ENCODE measurements around the gene RUFY2.
A peak's percentile ranks its signal among the peaks of the same experiment; 100 is the strongest.

Gene RUFY2

DNA sequence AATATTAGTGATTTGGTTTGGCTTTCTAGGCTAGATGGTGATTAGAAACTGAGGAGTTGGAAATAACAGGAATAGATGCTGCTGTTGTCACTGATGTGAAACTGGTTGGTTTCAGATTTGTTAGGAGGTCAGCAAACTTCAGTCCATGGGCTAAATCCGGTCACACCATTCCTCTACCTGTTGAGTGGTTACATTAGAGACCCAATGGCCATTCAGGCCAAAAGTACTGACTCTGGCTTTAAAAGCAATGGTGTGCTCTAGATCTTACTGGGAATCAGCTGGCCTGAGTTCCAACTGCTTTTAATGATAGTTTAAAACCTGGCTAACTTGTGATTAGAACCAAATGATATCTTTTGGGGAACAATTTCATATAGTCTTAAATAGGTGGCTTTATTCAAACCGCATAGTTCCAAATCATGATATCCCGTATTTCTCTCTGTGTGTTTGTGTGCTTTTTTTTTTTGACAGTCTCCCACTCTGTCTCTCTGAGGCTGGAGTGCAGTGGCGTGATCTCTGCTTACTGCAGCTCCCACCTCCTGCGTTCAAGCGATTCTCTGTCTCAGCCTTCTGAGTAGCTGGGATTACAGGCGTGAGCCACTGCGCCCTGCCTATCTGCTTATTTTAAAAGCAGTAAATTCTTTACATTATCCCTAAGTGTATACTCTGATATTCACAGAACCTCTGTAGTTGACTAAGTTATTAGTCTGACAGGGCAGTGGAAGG, 66.6 kb downstream of the RUFY2 start:
- POLR2A ChIA-PET = no interaction called here
- TF ChIP-seq, protein P1, sequence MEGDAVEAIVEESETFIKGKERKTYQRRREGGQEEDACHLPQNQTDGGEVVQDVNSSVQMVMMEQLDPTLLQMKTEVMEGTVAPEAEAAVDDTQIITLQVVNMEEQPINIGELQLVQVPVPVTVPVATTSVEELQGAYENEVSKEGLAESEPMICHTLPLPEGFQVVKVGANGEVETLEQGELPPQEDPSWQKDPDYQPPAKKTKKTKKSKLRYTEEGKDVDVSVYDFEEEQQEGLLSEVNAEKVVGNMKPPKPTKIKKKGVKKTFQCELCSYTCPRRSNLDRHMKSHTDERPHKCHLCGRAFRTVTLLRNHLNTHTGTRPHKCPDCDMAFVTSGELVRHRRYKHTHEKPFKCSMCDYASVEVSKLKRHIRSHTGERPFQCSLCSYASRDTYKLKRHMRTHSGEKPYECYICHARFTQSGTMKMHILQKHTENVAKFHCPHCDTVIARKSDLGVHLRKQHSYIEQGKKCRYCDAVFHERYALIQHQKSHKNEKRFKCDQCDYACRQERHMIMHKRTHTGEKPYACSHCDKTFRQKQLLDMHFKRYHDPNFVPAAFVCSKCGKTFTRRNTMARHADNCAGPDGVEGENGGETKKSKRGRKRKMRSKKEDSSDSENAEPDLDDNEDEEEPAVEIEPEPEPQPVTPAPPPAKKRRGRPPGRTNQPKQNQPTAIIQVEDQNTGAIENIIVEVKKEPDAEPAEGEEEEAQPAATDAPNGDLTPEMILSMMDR (IDR thresholded peaks at IDR 0.05; ENCODE audit: insufficient read depth, low read length, missing control alignments) = no peak
- CTCF ChIA-PET = interaction anchor here (1.3 to 2.2 kb wide), 2 partner anchors 8 to 126 kb away, joined by 4 to 18 read pairs; no protein-coding TSS in a partner anchor
- DNase-seq (ENCODE audit: low read depth, low spot score) = no peak
- no peak overlapping the region for H3K4me3 ChIP-seq (ENCODE audit: low read depth, low read length)

DNA sequence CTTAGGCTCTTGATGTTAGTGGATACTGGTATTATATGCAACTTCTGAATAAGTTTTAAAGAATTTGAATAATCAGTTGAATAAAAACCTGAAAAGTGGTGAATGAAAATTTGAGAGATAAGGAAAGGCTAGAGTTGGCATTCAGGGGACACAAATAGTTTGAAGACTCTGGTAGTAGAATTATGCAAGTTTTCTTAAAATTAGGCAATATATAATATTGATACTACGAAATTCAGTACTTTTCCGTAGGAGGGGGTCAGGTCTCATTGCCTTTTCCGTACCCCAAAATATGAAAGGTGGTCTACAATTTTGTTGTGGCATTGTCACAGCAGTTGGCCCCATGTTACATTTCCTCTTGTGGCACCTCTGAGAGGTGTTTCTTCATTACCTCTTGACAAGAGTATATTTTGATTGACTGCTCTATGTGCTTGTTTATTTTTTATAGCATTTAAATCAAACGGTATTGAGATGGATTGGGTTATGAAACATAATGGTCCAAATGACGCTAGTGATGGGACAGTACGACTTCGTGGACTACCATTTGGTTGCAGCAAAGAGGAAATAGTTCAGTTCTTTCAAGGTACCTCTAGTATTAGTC, 70.2 kb downstream of the RUFY2 start:
- no peak for DNase-seq (ENCODE audit: low read depth, low spot score)
- ChIA-PET CTCF (no interaction called here), POLR2A (no interaction called here)
- TF ChIP-seq, protein P1 (IDR thresholded peaks at IDR 0.05; ENCODE audit: insufficient read depth, low read length, missing control alignments) = no peak
- no peak overlapping the region for H3K4me3 ChIP-seq (ENCODE audit: low read depth, low read length)

DNA sequence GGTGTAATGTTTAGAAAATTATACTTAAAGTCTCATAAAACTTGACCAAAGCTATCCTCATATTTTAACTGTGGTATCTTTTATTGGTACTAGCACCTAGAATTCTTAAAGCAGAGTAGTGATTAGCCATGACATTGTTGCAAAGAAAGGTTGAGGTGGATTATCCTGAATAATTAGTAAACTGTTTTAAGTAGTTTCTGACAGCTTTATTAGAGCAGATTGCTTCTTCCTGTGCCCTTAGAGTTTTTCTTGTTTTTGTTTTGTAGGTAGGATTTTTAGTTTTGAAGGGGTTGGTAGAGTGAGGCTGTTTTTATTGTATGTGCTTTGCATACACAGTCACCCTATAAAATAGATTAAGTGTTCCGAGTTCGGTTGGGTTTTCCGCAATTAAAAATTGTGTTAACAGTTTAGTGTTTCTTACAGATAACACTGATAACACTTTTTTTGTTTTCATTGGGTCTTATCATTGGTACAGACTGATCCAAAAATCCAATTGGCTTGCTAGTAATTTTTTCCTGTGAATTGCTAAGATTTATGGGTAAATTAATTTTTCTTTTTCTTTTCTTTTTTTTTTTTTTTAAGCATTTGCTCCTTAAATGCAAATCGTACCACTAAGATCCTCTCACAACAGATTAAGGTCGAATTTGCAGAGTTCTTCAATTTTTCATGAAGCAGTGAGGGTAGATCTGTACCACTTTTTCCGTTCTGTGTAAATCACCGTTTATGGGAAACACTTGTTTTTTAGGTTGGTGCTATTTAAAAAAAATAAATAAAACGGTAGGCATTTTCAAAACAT, 72.2 kb downstream of the RUFY2 start:
- TF ChIP-seq, protein P1 (IDR thresholded peaks at IDR 0.05; ENCODE audit: insufficient read depth, low read length, missing control alignments) = no peak
- POLR2A ChIA-PET = no interaction called here
- H3K4me3 ChIP-seq (ENCODE audit: low read depth, low read length) = peak overlapping the region; percentile 91
- CTCF ChIA-PET = interaction anchor here (1.2 to 4.9 kb wide), 3 partner anchors 14 to 480 kb away, joined by 3 to 33 read pairs (median 8); no protein-coding TSS in a partner anchor
- DNase-seq (ENCODE audit: low read depth, low spot score) = no peak

DNA sequence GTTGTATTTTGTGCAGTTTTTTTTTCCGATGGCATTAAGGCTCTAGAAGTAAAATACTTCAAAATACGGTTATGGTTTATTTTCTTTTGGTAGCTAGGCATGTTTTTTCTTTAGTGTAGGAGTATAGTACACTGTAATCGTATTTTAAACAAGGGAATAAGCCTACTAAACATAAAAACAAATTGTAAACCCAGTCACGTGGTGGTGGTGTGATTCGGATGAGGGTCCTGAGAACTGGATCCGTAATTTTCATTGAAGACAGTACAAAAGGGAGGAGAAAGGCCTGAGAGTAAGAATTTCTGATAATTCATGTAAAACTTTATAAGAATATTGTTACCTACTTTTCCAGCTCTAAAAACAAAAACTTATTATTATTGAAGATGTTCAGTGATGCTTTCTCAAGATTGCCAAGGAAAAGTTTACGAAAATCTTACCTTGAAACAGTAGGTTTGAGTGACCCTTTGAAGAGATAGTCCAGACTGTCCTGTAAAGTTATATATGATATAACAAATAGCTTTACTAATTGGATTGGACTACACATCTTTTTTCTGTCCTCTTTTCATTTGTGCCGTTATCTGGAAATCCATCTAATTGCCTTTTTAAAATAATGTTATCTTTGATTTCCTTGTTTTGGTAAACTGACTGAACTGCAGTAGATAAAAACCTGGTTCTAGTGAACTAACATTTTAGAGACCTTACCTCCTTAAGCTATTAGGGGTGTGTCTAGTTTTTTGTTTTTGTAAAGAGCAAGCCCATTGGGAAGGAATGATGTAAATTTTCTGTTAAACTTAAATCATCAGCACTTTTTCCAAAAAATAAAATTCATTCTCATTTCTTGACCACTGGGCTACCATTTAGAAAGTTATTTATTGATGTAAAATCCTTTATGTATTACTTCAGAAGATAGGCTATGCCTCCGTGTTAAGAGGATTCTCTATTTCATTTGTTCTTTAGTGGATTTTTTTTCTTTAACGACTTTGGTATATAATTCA, 73.3 kb downstream of the RUFY2 start:
- H3K4me3 ChIP-seq (ENCODE audit: low read depth, low read length) = peak overlapping the region; percentile 91
- TF ChIP-seq, protein P1 (IDR thresholded peaks at IDR 0.05; ENCODE audit: insufficient read depth, low read length, missing control alignments) = no peak
- POLR2A ChIA-PET = interaction anchor here (0.7 kb wide), 1 partner anchor 179 kb away, joined by 4 read pairs; no protein-coding TSS in a partner anchor
- no peak for DNase-seq (ENCODE audit: low read depth, low spot score)
- CTCF ChIA-PET = interaction anchor here (0.8 to 4.9 kb wide), 8 partner anchors 9 to 251 kb away, joined by 3 to 33 read pairs (median 5); partner anchors contain the start of gene ATOH7

DNA sequence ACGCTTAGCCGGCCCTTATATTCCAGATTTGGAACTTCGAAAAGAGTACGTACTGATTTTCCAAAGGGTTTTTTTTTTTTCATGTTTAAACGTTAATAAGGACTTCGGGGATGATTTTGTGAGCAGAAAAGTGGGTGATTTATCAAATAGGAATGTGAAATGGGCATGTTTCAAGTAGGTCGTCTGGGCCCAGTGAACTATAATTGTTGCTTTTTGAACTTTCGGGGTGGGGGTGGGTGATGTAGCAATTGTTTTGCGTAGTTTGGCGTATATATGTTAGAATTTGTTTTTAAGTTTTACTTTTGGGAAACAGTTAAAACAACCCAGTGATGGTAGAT, 74.0 kb downstream of the RUFY2 start:
- no peak for DNase-seq (ENCODE audit: low read depth, low spot score)
- CTCF ChIA-PET = interaction anchor here (0.7 to 4.9 kb wide), 9 partner anchors 10 to 250 kb away, joined by 3 to 33 read pairs (median 4); partner anchors contain the start of gene ATOH7
- POLR2A ChIA-PET = interaction anchor here (0.6 to 0.7 kb wide), 2 partner anchors 178 to 389 kb away, joined by 3 to 4 read pairs; no protein-coding TSS in a partner anchor
- H3K4me3 ChIP-seq (ENCODE audit: low read depth, low read length) = peak overlapping the region; percentile 91
- TF ChIP-seq, protein P1 (IDR thresholded peaks at IDR 0.05; ENCODE audit: insufficient read depth, low read length, missing control alignments) = no peak

Data from AG04449 (cell line).